ENCODE results near the gene ADAMTS12. TPM values are rescaled to one million over a fixed set of nuclear protein-coding genes. Genes with fewer than 3 reads are reported as not detected.

The ADAMTS12 gene
- total RNA-seq, 4 donors from 2014 or later, result 2.3 to 6.0 (median 4.2) TPM

GRCh38 chr5:33583332-33583731, 308.5 kb downstream of the ADAMTS12 start:
- no peaks in the 10 kb centered on the region for H3K27me3 ChIP-seq
- 76% methylated on average over 6 of the region's 6 CpGs for WGBS
- peaks cover 0 to 2% (median under 1%) of the 10 kb centered on the region in 4 donors for H3K36me3 ChIP-seq
- TF ChIP-seq CTCF (IDR thresholded peaks at IDR 0.05), result no peak
- no peak for TF ChIP-seq EP300 (IDR thresholded peaks at IDR 0.05)
- TF ChIP-seq POLR2AphosphoS5 (IDR thresholded peaks at IDR 0.05), result no peak
- TF ChIP-seq POLR2A (IDR thresholded peaks at IDR 0.05; ENCODE audit: low read depth), result no peak
- intact Hi-C loops (cut with DNase I), result no loop called here
- peak; percentile 34 for DNase-seq (ENCODE audit: extremely low spot score)
- H3K4me3 ChIP-seq, result no peak overlapping the region
- no peaks in the 10 kb centered on the region for H3K9me3 ChIP-seq
- no peaks in the 10 kb centered on the region for H3K4me1 ChIP-seq
- no peak overlapping the region for H3K27ac ChIP-seq (replicated peaks in 1 of 4)

- no peak for TF ChIP-seq EP300 (IDR thresholded peaks at IDR 0.05)
- no peak for TF ChIP-seq POLR2A (IDR thresholded peaks at IDR 0.05; ENCODE audit: low read depth)
- TF ChIP-seq POLR2AphosphoS5 (IDR thresholded peaks at IDR 0.05), result no peak
- no peak for TF ChIP-seq CTCF (IDR thresholded peaks at IDR 0.05)
These were observed 309.4 kb downstream of the ADAMTS12 start for GRCh38 chr5:33582417-33582816.

GRCh38 chr5:33579789-33580188, 312.0 kb downstream of the ADAMTS12 start:
- DNase-seq (ENCODE audit: extremely low spot score), result no peak
- H3K36me3 ChIP-seq, result peaks cover 0 to 10% (median 0%) of the 10 kb centered on the region in 4 donors
- no peak overlapping the region for H3K4me3 ChIP-seq
- no peaks in the 10 kb centered on the region for H3K9me3 ChIP-seq
- H3K27ac ChIP-seq (replicated peaks in 1 of 4), result no peak overlapping the region
- H3K27me3 ChIP-seq, result no peaks in the 10 kb centered on the region
- intact Hi-C loops (cut with DNase I), result no loop called here
- H3K4me1 ChIP-seq, result no peaks in the 10 kb centered on the region
- WGBS, result 92% methylated on average over 2 of the region's 2 CpGs
- TF ChIP-seq POLR2A (IDR thresholded peaks at IDR 0.05; ENCODE audit: low read depth) (no peak), POLR2AphosphoS5 (IDR thresholded peaks at IDR 0.05) (no peak), EP300 (IDR thresholded peaks at IDR 0.05) (no peak), CTCF (IDR thresholded peaks at IDR 0.05) (no peak)

More at GRCh38 chr5:33582417-33582816, 309.4 kb downstream of the ADAMTS12 start:
- intact Hi-C loops (cut with DNase I), result no loop called here
- H3K27ac ChIP-seq (replicated peaks in 1 of 4), result no peak overlapping the region
- no peaks in the 10 kb centered on the region for H3K27me3 ChIP-seq
- H3K4me1 ChIP-seq, result no peaks in the 10 kb centered on the region
- no peaks in the 10 kb centered on the region for H3K9me3 ChIP-seq
- DNase-seq (ENCODE audit: extremely low spot score), result peak; percentile 72
- H3K4me3 ChIP-seq, result no peak overlapping the region
- WGBS, result 91% methylated on average over 7 of the region's 7 CpGs
- no peaks in the 10 kb centered on the region for H3K36me3 ChIP-seq

GRCh38 chr5:33579152-33579551, 312.6 kb downstream of the ADAMTS12 start:
- Histone ChIP-seq H3K4me3 (no peak overlapping the region), H3K4me1 (no peaks in the 10 kb centered on the region), H3K27ac (replicated peaks in 1 of 4) (no peak overlapping the region), H3K9me3 (no peaks in the 10 kb centered on the region), H3K27me3 (no peaks in the 10 kb centered on the region), H3K36me3 (peaks cover 0 to 10% (median 0%) of the 10 kb centered on the region in 4 donors)
- DNase-seq (ENCODE audit: extremely low spot score), result no peak
- intact Hi-C loops (cut with DNase I), result no loop called here
- TF ChIP-seq POLR2AphosphoS5 (IDR thresholded peaks at IDR 0.05), result no peak
- TF ChIP-seq EP300 (IDR thresholded peaks at IDR 0.05), result no peak
- TF ChIP-seq CTCF (IDR thresholded peaks at IDR 0.05), result no peak
- TF ChIP-seq POLR2A (IDR thresholded peaks at IDR 0.05; ENCODE audit: low read depth), result no peak
- 50% methylated on average over 3 of the region's 3 CpGs for WGBS
